ENCODE measurements around the gene ZSCAN20.

GRCh38 chr1:33429856-33430691 is 42.4 kb upstream of the ZSCAN20 start:
- TF ChIP-seq EZH2phosphoT487 (IDR thresholded peaks at IDR 0.05; ENCODE audit: unreplicated experiment) (no peak), CREB1 (CRISPR knock-in tag; IDR thresholded peaks at IDR 0.05; ENCODE audit: low read depth) (no peak), CTCF (conservative IDR thresholded peaks at IDR 0.05; ENCODE audit: low read depth in 2 of 2) (no peak), POLR2AphosphoS5 (IDR thresholded peaks at IDR 0.05; ENCODE audit: low read depth) (no peak), JUNB (IDR thresholded peaks at IDR 0.05; ENCODE audit: unreplicated experiment) (no peak), EZH2 (IDR thresholded peaks at IDR 0.05; ENCODE audit: low read depth, unreplicated experiment) (peak; percentile 60), ZNF114 (CRISPR knock-in tag; IDR thresholded peaks at IDR 0.05) (no peak), NANOG (IDR thresholded peaks at IDR 0.05; ENCODE audit: borderline replicate concordance) (no peak)
- TF ChIP-seq, protein P1, sequence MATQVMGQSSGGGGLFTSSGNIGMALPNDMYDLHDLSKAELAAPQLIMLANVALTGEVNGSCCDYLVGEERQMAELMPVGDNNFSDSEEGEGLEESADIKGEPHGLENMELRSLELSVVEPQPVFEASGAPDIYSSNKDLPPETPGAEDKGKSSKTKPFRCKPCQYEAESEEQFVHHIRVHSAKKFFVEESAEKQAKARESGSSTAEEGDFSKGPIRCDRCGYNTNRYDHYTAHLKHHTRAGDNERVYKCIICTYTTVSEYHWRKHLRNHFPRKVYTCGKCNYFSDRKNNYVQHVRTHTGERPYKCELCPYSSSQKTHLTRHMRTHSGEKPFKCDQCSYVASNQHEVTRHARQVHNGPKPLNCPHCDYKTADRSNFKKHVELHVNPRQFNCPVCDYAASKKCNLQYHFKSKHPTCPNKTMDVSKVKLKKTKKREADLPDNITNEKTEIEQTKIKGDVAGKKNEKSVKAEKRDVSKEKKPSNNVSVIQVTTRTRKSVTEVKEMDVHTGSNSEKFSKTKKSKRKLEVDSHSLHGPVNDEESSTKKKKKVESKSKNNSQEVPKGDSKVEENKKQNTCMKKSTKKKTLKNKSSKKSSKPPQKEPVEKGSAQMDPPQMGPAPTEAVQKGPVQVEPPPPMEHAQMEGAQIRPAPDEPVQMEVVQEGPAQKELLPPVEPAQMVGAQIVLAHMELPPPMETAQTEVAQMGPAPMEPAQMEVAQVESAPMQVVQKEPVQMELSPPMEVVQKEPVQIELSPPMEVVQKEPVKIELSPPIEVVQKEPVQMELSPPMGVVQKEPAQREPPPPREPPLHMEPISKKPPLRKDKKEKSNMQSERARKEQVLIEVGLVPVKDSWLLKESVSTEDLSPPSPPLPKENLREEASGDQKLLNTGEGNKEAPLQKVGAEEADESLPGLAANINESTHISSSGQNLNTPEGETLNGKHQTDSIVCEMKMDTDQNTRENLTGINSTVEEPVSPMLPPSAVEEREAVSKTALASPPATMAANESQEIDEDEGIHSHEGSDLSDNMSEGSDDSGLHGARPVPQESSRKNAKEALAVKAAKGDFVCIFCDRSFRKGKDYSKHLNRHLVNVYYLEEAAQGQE (IDR thresholded peaks at IDR 0.05; ENCODE audit: unreplicated experiment) = no peak

Data from GM23338 (cell line).